Stimulated activated CD8-positive, alpha-beta memory T cell treated with anti-CD3 and anti-CD28 coated beads, Interleukin-4, amount 100 ng/mL, for 24 hours (primary cell): ENCODE data around the gene NOL4L.
"Not testable (repeated sequence)": the region's sequence is repeated elsewhere in the genome, so short reads cannot be mapped to it uniquely, and the experiment has no call there.

Experiments
- DNase-seq: peaks from one replicate; pipeline ENCODE4 v3.0.0-alpha.2; 2020; ENCODE audit warnings: low read depth

Gene NOL4L

DNA sequence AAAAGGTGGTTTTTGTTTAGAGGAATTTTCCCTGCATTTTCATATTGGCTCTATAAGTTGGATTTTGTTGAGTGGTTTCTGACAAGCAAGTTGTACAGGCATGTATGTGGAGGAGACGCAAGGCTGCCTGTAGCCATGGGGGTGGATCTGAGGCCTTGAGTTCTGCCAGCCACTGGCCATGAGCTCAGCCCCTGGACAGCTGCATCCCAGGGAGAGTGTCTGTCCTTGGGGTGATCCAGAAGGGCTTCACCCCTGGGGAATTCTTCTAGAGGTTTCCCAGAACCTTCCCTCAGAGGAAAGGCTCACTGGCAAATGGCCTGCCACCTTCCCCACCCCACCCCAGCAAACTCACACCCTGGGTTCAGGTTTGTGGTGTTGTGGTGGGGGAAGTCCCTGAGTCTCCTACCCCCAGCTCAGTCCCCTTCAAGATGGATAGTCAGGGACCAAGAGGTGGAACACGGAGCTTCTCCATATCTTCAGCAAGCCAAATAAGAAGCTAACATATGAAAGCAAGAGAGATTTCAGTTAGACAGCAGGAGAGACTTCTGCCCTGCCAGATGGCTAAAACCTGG is 11.6 kb upstream of the NOL4L start:
- DNase-seq: no peak

DNA sequence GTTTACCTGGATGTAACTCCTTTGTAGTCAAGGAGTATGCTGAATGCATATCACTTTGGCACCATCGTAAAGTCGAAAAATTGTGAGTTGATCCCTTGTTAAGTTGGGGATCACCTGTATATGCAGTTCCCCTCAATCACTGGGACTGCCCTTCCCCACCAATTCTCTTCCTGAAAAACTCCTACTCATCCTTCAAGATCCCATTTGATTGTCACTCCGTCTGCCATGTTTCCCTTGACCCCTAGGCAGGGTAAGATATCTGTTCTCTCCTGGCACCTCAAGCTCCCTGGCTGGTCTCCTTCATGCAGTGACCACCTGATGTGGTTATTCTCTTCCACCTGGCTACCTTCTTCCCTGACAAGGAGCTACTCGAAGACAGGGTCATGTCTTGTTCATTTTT is 10.0 kb upstream of the NOL4L start:
- no peak for DNase-seq

DNA sequence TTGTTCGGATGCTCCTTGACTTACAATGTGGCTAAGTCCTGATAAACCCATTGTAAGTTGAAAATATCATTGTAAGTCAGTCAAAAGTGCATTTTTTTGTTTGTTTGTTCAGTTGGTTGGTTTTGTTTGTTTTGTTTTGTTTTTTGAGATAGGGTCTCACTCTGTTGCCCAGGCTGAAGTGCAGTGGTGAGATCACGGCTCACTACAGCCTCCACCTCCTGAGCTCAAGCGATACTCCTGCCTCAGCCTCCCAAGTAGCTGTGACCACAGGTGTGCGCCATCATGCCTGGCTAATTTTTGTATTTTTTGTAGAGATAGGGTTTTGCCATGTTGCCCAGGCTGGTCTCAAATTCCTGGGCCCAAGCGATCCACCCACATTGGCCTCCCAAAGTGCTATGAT is 9.5 kb upstream of the NOL4L start:
- not testable (repeated sequence) for DNase-seq

DNA sequence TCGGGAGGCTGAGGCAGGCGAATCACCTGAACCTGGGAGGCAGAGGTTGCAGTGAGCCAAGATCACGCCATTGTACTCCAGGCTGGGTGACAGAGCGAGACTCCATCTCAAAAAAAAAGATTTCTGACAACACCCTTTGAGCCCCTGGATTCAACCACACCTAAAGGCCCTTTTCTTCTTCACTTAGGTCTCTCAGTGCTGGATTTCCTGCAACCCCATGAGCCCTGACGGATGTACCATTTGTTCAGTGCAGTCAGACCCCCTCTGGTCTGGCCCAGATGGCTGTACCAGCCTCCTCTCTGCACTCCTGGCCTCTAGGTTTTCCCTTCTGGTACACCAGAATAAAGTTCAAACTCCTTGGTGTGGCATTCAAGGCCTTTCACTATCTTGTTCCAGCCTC is 9.1 kb upstream of the NOL4L start:
- no peak for DNase-seq

DNA sequence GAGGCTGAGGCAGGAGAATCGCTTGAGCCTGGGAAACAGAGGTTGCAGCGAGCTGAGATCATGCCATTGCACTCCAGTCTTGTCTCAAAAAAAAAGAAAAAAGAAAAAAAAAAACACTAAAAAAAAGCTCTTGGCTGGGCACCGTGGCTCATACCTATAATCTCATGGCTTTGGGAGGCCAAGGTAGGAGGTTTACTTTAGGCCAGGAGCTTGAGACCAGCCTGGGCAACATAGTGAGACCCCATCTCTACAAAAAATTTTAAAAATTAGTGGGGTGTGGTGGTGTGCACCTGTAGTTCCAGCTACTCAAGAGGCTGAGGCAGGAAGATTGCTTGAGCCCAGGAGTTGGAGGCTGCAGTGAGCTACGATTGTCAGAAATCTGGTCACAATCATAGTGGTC is 7.5 kb upstream of the NOL4L start:
- DNase-seq: not testable (repeated sequence)

DNA sequence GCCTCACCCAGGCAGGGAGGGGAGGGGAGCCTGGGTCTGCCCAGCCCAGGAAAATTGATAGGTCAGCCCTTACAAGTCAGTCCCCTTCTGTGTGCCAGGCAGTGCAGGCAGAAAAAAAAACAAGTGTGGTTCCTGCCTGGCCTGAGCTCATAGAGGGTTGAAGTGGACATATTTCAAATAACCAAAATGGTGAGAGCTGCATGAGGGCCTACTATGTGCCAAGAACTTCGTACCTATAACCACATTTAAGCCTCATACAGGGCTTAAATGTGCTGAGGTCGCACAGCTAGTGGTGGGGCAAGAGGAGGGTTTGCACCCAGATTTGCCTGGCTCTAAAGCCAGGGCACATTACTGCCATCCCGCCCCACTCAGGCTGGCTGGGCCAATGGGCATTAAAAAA is 6.9 kb upstream of the NOL4L start:
- DNase-seq: no peak

DNA sequence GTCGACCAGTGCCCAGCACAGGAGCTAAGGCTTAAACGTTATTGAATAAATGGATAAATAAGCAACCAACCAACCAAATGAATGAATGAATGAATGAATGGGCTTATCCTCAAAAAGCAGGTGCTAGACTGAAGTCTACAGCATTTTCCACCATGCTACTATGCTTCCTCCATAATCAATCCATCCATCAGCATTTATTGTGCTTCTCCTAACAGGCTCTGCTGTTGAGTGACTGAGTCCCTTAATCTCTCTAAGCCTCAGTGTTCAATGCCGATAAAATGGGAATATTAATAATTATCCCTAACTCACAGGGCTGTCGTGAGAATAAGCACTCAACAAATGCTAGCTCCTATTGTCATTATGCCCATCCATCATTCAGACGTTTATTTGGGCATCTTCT is 4.6 kb upstream of the NOL4L start:
- no peak for DNase-seq

DNA sequence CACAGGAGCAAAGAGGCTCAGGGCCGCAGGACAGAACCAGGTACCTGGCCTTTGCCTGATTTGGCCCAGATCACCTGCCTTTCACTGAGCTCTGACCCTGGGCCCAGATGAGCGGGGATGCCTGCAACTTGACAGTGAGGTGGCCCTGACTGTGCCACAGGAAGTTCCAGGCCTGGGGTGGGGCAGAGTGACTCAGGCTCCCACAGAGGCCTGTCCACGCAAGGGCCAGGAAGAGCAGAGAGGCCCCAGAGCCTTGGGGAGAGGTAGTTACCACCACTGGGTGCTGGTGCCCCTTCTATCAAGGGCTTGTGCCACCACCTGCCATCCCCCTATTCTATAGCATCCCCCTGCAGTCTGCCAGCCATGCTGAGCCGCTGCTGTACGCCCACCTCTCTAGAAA is 4.1 kb upstream of the NOL4L start:
- DNase-seq: no peak

DNA sequence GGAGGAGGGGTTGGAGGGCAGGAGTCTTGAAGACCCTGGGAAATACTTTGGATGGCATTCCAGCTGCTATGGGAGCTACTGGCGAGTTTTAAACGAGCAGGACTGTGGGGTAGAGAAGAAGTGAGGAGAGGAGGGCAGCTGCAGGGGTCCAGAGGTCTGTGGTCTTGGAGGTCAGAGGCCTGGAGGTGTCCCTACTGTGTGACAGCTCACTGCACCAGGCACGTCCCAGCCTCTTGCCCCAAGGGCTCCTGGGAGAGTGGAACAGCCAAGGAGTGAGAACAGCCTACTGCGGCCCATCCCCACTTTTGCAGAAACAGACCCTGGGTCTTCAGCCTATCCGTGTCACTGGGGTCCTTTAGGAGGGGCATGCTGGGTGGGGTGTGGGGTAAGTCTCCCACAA is 2.9 kb upstream of the NOL4L start:
- no peak for DNase-seq

DNA sequence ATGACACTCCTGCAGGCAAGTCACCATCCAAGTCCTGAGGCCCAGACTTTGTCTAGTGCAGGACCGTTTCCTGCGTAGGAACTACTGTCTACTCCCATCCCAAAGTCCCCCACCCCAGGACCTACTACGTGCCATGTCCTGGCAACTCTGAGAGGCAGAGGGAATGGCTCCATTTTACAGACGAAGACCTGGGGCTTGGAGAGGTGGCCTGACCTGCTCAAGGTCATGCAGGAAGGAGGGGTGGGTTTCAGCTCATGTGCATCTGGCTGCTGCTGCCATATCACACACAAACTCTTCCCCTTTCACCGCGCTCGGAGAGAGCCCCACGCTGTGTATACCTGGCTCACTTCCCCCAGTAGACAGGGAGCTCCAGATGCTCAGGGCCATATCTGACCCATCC is 1.2 kb upstream of the NOL4L start:
- no peak for DNase-seq

DNA sequence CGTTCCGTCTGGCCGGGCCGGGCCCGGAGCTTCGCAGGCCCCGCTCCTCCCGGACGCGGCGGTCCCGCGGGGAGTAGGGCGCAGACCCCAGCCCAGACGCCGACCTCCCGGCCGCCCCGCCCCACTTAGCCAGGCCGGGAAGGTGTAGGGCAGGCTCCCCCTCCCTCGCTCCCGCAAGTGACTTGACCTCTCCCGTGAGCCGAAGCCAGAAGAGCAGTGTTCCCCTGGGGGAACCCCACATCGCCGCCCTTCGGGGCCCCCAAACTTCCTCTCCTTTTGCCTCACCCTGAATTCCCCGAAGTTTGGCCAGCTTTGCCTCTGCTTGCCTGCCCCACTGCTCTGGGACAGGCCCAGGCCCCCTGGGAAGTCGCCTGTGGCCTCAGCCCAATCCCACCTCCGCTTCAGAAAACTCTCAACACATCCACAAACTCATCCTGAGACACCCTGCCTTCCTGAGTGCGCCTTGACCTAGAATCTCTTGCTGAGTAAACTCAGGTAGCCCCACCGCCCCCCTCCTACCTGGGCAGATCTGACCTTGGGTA is 524 bp upstream of the NOL4L start:
- no peak for DNase-seq

DNA sequence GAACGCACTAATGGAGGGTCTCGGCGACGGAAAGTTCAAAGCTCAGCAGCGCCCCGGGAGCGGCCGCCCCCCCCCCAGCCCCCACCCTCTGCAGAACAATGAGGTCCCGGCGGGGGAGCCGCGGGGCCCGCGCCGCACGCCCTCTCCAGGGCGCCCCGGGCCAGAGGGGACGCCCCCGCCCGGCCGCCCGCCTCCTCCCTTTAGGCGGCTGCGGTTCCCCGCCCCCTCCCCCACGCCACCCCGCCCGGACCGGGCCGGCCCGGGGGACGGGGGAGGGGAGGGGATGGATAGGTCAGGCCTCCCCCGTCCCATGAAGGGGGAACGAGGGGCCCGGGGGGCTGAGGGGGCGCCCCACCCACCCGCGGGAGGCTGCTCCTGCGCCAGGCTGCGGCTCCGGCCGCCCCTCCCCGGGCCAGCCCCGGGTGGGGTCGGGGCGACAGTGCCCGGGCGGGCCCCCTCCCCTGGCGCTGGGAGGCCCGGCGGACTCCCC is 1.5 kb downstream of the NOL4L start:
- DNase-seq: no peak

DNA sequence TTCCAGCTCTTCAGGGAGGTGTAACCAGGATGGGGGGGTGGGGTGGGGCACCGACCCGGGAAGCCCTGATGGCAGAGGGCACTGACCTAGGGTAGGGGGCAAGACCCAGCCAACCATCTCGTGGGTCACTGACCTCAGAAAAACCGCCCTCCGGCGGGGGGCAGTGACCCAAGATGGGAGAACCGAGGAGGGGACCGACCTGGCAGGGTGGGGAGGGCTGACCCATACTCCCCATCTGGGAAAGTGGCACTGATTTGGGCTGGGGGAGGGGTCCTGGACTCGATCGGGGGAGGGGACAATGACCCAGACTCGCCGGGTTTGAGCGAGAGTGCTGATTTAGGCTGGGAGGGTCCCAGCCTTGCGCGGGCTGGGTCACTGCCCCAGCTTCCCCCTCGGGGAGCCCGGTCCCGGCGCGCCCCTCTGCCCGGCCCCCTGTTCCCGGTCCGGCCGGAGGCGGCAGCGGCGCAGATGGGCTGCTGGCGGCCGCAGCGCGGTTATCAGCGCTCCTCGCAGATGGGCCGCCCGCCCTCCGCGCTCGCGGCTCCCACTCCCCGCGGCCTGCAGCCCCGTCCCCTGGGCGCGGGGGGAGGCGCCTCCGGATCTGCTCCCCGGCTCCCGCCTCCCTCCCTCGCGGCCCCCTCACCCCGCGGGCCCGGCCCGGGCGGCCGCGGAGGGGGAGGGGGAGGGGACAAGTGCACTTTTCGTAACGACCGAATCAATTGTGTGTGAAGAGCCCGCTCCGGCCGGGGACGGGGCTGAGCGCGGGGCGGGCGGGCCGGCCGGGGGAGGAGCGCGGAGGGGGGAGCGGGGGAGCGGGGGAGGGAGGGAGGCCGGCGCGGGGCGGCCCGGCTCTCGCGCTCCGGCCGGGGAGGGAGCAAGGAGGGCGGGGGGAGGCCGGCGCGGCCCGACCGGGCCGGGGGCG is 2.2 kb downstream of the NOL4L start:
- no peak for DNase-seq

DNA sequence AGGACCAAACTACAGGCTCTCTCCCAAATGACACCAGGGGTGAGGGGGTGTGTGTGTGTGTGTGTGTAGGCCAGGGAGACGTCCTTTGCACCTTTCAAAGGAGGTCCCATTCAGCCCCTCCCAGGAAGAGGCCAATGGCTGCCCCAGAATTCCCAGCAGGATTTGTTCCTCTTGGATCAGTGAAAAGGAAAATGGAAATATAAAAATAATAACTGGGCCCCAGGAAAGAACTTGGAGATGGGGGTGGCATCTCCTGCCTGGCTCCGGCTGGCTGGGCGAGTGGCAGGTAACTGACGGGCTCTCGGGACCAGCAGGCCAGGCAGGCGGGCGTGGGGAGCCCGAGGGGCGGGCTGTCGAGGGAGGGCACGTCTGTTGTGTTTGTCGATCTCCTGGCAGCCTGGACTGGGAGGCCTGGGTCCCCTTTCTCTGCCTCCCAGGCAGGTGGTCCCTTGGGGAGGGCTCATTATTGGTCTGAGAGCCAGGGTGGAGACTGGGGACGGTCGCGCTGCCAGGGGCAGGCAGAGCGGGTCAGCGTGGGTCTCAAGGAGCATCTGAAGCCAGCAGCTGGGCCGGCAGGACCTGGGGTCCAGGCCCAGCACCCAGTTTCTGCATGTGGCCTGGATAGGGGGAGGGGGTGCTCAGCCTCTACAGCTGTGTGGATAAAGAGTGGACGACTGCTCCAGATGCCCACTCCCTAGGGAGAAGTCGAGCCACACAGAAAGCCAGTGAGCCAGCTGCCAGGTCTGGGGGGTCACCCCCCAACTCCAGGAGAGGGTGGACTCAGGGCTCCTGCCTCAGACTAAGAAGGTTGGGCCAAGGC is 3.1 kb downstream of the NOL4L start:
- no peak for DNase-seq

DNA sequence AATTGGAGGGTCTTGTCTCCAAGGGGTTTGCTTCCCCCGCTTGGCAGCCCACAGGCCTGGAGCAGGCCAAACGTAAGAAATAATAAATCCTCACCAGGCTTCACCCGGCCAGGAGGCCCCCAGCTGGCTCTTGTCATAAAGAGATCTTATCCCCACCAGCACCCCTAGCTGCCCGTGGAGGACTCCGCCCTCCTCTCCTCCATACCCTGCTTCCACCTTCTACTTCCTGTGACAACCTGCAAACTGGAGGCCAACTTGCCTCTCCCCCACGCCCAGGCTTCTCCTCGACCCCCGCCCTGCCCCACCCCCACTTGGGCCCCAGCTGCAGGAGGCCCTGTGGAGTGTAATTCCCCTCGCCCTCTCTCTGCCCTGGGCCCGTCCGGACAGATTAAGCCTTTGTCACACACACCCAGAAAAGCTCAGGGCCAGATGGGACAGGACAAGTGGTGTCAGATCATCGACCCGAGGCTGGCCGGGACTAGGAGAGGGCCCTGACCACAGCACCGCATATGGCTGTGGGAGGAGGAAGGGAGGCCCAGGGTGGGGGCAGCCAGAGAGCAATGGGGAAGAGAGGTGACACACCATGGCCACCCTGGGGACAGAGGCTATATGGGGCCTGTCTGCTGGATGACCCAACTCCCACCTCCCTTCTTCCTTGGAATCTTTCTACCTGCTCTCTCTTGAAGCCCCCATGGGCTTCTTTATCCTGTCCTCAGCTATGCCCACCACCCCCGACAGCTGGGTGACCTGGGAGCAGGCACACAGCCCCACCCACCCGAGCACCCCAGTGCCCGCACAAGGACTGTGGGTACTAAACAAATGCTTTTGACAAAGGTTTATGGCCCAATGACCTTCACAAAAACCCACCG is 3.9 kb downstream of the NOL4L start:
- DNase-seq: no peak

DNA sequence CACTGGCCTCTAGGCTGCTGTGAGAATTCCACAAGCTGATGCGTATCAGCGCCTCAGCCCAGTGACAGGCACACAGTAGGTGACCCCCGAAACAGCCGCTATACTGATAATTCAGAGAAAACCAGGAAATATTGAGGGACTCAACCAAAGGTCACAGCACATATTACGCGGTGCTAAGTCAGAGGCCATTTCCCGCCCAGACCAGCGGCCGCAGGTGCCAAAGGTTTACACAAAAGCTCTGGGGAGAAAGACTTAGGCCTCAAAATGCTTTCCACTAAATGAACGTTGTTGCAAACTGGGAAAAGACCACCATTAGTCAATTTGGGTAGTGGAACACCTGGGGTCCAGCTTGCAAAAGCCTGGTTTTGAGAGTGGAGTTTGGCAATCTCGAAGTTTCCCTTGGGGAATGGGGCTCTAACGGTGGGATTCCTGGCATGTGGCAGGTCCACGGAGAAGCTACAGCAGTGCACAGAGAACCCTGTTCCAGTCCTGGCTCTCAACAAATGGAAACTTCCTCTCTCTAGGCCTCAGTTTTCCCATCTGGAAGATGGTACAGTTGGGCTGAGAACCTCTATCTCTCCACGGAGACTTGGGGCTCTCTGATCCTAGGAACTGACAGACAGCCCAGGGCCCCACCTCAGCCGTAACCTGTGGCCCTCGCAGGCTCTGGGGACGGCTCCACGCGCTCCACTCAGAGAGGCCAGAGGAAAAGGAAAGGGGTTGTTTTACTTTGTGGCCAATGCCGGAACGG is 4.7 kb downstream of the NOL4L start:
- DNase-seq: no peak

DNA sequence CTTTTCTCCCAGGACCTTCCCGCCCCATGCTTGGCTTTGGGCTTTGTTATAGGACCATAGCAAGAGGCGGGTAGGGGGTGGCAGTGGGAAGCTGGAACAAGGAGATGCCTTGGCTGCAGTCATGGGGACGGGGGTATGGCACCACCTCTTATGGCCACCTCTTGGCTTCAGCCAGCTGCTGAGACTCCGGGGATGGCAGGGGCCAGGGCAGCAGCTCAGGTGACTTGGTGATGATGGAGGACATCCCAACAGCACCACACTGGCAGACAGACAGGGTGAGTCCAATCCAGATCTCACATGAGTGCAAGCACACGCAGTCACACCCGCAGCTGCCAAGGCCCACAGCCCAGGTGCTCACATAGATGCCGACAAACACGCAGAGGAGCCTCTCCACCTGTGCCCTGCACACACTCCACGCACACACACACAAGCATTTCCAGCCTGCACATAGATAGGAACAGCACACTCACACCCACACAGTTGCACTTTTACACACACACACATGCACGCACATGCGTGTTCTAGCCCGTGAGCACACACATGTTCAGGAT is 6.2 kb downstream of the NOL4L start:
- no peak for DNase-seq

DNA sequence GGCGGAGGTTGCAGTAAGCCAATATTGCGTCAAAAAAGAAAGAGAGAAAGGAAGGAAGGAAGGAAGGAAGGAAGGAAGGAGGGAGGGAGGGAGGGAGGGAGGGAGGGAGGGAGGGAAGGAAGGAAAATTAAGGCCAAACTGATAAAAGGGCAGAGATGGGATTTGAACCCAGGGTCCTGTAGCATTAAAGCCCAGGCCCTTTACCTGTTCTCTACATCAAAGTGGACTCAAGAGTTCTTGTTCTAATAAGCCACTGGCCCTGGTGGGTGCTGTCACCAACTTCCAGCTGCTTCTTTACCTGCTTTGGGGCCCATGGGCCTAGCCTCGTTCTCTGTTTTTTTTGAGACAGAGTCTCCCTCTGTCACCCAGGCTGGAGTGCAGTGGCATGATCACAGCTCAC is 7.1 kb downstream of the NOL4L start:
- DNase-seq: not testable (repeated sequence)

DNA sequence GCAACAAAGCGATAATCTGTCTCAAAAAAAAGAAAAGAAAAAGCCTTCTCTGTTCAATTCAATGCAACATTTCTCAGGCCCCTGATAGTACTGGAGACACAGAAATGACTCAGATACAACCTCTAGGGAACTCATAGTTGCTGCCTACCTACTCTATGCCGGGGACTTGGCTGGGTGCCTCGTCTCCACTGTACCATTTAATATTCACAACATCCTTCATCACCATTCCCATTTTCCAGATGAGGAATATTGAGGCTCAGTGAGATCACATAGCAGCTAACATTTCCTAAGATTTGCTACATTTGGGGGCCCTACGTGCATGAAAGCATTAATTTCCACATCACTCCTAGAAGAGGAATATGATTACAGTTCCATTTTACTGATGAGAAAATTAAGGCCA is 7.5 kb downstream of the NOL4L start:
- DNase-seq: no peak

DNA sequence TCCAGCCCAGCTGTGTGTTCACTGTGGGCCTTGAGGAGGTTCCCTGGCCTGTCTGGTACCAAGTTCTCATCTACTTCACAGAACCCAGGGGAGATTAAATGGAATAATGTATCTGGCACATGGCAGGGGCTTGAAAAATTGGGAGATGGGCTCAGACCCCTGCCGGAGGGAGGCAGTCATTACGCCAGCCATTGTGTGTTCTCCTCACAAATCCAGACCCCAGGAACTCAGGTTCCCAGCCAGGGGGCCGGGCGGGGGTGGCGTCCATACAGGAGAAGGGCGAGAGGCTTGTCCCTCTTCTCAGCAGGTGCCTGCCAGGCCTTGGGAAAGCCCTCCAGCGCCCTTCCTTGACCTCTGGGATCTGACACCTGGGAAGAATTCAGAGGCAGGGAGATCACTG is 8.1 kb downstream of the NOL4L start:
- DNase-seq: no peak
